ENCODE data around the gene NOTCH4.

- TF ChIP-seq POLR2A (IDR thresholded peaks at IDR 0.05) (no peak), CTCF (IDR thresholded peaks at IDR 0.05) (no peak)
Observed at GRCh38 chr6:32208996-32209395, 14.9 kb downstream of the NOTCH4 start.

Measured in adrenal gland (tissue), 5 donors.